AG04449 (cell line): ENCODE measurements around the gene RBM5.

Source experiments
- CTCF ChIA-PET: fragments of 350-600 bp; formaldehyde crosslinking; extraction: SDS; loops from one replicate; lab custom pipeline; 2021; ENCODE audit warnings: antibody characterized with exemption; lab: Yijun Ruan, JAX
- POLR2A ChIA-PET: fragments of 400-600, 350-600 bp; formaldehyde crosslinking; extraction: SDS; loops from one replicate; lab custom pipeline; 2020; ENCODE audit warnings: antibody characterized with exemption, inconsistent platforms; lab: Yijun Ruan, JAX
- DNase-seq: peaks from one replicate; pipeline ENCODE4 v3.0.0-alpha.2; 2010; ENCODE audit warnings: low read depth, low spot score
- H3K4me3 ChIP-seq: 2 replicates; pipeline ENCODE4 v1.5.1; 2011; ENCODE audit warnings: low read depth, mild to moderate bottlenecking, control low read depth, low read length
- TF ChIP-seq, protein P1 (sequence below): IDR thresholded peaks from one replicate; pipeline ENCODE4 v1.5.1; 2011; ENCODE audit warnings: mild to moderate bottlenecking, moderate library complexity, low read length, control low read depth, inconsistent platforms; ENCODE audit not compliant: insufficient read depth; ENCODE audit errors: missing control alignments

Gene RBM5

DNA sequence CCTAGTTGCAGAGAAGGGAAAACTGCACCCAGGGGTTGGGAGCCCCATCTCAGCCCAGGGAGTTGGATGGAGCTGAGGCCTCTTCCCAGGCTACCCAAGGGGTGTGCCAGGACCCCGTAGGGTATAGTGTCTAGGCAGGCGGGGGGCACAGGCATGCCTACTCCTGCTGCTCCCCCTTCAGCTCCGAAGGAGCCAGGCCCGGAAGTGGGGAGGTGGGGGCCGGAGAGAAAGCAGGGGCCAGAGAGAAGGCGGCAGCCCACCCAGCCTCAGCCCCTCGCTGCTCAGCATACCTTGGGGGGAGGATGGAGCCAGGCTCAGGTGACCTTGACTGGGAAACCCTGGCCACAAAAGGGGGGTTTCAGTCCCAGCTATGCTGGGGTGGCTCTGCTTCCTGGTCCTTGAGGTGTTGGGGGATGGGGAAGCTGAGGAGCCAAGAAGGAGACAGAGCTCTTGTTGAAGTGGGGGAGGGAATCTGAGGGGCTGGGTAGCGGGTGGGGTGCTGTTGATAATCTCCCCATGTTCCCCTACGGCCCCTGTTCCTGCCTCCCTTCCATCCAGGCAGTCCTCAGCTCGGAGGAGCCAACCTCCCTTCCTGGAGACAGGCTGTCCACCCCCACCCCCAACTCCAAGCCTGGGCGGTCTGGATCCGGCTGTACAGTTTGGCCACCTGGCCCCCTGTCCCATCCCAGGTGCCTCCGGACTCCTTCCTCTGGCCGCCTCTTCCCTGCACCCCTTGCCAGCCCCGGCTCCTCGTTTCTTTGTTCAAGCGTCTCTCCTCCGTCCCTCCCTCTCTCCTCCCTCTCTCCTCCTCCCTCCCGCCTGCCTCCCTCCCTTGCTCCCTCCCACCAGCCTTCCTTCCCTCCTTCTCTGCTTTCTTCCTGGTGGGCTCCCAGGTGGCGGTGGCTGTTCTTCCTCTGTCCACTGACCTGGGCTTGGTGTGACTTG is 68.1 kb downstream of the RBM5 start:
- peak overlapping the region; percentile 52 for H3K4me3 ChIP-seq
- no peak for DNase-seq
- POLR2A ChIA-PET: interaction anchor here (0.5 to 1.4 kb wide), 3 partner anchors 8 to 354 kb away, joined by 3 to 6 read pairs (median 3); partner anchors contain the start of gene INKA1
- CTCF ChIA-PET: interaction anchor here (0.7 to 1.5 kb wide), 8 partner anchors 8 to 70 kb away, joined by 3 to 6 read pairs (median 4); no protein-coding TSS in a partner anchor
- TF ChIP-seq, protein P1, sequence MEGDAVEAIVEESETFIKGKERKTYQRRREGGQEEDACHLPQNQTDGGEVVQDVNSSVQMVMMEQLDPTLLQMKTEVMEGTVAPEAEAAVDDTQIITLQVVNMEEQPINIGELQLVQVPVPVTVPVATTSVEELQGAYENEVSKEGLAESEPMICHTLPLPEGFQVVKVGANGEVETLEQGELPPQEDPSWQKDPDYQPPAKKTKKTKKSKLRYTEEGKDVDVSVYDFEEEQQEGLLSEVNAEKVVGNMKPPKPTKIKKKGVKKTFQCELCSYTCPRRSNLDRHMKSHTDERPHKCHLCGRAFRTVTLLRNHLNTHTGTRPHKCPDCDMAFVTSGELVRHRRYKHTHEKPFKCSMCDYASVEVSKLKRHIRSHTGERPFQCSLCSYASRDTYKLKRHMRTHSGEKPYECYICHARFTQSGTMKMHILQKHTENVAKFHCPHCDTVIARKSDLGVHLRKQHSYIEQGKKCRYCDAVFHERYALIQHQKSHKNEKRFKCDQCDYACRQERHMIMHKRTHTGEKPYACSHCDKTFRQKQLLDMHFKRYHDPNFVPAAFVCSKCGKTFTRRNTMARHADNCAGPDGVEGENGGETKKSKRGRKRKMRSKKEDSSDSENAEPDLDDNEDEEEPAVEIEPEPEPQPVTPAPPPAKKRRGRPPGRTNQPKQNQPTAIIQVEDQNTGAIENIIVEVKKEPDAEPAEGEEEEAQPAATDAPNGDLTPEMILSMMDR: no peak

DNA sequence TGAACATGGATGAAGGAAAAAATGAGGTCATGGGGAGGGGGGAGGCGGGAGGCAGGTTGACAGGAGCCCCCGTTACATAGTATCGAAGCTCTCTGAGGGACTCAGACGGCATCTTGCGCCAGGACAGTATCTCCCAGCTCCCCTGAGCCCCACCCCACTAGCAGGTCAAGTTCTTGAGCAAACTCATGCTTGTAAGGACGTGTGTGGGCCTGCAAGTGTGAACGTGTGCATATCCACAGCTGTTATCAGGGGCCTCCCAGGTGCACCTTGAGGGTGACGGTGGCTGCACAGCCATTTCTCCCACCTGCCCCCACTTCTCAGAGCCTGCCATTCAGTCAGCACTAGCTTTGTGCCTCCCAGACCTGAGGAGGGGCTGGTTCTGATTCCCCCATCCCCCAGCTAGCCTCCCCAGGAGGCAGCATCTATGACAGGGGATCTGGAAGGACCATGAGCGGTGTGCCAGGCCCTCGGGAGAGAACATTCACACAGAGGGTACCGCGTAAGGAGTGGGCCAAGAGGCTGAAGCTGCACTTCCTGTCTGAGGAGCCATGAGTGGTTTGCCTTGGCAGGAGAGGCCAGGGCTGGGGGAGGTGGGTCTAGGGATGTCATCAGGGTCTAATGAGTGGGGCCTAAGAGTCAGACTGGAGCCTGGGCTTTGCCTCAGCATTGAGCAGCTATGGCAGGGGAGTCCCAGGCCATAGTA is 69.3 kb downstream of the RBM5 start:
- no peak for DNase-seq
- no peak overlapping the region for H3K4me3 ChIP-seq
- ChIA-PET CTCF (interaction anchor here (0.8 to 1.6 kb wide), 3 partner anchors 10 to 36 kb away, joined by 3 to 5 read pairs (median 4); no protein-coding TSS in a partner anchor), POLR2A (no interaction called here)
- TF ChIP-seq, protein P1: no peak

DNA sequence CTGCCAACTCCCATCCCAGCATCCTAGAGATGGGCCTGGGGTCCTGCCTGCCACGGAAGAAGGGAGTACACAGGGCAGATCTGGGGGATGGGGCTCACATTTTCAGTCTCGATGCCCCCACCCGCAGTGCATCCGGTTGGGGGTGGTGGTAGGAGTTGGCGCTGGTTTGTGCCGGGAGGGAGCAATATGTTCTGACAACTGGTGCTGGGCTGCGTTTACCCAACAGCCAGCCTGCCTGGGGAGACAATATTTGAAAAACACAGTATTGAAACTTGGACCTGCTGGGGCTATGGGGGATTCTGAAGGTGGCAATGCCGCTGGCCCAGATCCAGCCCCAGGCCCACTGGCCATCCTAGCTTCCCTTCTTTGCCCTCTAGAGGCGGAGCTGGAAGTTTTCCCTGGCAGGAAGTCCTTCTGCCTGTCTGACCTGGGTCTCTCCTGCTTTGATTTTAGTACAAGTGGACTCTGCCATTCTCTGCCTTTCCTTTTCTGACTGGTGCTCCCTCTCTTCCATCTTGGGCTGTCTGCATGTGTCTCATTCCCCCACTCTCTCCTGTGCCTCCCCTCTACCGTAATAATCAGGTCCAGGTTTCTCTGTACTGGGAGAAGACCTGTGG is 69.9 kb downstream of the RBM5 start:
- no peak overlapping the region for H3K4me3 ChIP-seq
- ChIA-PET POLR2A (no interaction called here), CTCF (interaction anchor here (0.8 to 1.6 kb wide), 3 partner anchors 11 to 36 kb away, joined by 3 to 5 read pairs (median 4); no protein-coding TSS in a partner anchor)
- no peak for DNase-seq
- TF ChIP-seq, protein P1: no peak

DNA sequence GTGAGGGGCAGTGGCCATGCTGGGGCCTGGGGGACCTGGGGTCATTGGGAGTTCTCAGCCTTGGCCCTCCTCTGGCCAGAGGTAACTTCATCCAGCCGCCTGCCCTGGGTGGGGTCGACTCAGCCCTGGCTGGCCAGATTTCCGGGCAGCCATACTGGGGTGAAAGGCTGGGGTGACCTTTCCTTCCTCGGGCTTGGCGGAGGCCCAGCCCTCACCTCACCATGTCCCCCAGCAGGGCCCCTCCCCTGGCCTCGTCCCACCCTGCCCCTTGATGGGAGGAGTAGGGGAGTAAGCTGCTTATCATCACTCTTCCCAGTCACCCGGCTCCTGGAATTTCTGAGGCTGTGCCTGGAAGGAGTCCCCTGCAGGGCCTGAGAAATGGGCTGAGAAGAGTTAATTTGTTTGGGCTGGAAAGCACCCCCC is 71.9 kb downstream of the RBM5 start:
- H3K4me3 ChIP-seq: no peak overlapping the region
- POLR2A ChIA-PET: no interaction called here
- no peak for DNase-seq
- CTCF ChIA-PET: no interaction called here
- TF ChIP-seq, protein P1: no peak

DNA sequence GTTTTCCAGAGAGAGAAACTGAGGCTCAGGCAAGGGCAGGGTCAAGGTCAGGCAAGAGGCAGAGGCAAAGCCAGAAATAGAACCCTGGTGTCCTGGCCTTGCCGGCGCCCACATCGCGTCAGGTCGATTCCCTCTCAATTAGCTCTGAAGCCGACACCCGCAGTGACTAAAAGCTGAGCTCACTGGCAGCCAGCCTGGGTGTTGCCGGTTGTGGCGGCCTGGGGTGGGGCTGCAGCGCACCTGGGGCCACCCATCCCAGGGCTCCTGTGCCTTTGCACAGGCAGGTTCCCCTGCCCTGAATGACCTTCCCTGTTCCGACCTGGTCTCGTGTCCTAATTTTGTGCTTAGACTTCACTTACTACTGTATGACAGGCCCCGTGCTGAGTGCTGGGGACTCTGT is 72.6 kb downstream of the RBM5 start:
- CTCF ChIA-PET: interaction anchor here (25.9 kb wide), 1 partner anchor 28 kb away, joined by 283 read pairs; the partner anchor contains the start of gene GNAT1
- TF ChIP-seq, protein P1: no peak
- POLR2A ChIA-PET: no interaction called here
- DNase-seq: no peak
- no peak overlapping the region for H3K4me3 ChIP-seq
